Psoas muscle (tissue), 8 donors: ENCODE measurements around the gene SOSTDC1. TPM values are rescaled to one million over a fixed set of nuclear protein-coding genes. Genes with fewer than 3 reads are reported as not detected.

ENCODE experiments used
- ATAC-seq, 4 donors: fragments of 200-7000 bp; cut with Tn5 transposase; one replicate each; pipeline ENCODE4 v1.9.1; 2020; ENCODE audit warnings: moderate library complexity in 3 of 4, mild to moderate bottlenecking in 2 of 4
- DNase-seq, 2 donors: peaks; one replicate each; pipeline ENCODE4 v3.0.0-alpha.2; 2020
- H3K27ac ChIP-seq: fragments of 200-600 bp; one replicate; pipeline ENCODE4 v1.8.0; 2022
- H3K27me3 ChIP-seq, 3 donors: fragments of 200-600 bp in 1 of 3; one replicate each; pipeline versions ENCODE4 v1.6.1 to v1.8.0; 2013 to 2022; ENCODE audit warnings: low read length in 2 of 3, mild to moderate bottlenecking in 2 of 3, moderate library complexity in 1 of 3; ENCODE audit not compliant: insufficient read depth in 3 of 3
- H3K36me3 ChIP-seq, 2 donors: fragments of 200-600 bp in 1 of 2; one replicate each; pipeline versions ENCODE4 v1.6.1 to v1.8.0; 2013 to 2022; ENCODE audit warnings: low read depth in 1 of 2, mild to moderate bottlenecking in 1 of 2, moderate library complexity in 1 of 2; ENCODE audit not compliant: insufficient read depth in 1 of 2
- H3K4me1 ChIP-seq: fragments of 200-600 bp; one replicate; pipeline ENCODE4 v1.8.0; 2022
- H3K4me3 ChIP-seq: fragments of 200-600 bp; one replicate; pipeline ENCODE4 v1.8.0; 2022; ENCODE audit warnings: mild to moderate bottlenecking
- H3K9me3 ChIP-seq: fragments of 200-600 bp; one replicate; pipeline ENCODE4 v1.8.0; 2022
- WGBS, 3 donors: extraction: QIAGEN DNeasy Blood & Tissue Kit; methylation state at CpG; one replicate each; pipeline versions ENCODE4 v1.1.6 to v1.1.7; 2013; 5-methylcytosine and 5-hydroxymethylcytosine counted together
- intact Hi-C, 2 donors: fragments of 100-400 bp; cut with DNase I; formaldehyde crosslinking; loops; one replicate each; pipeline versions ENCODE4 v1.11.0 to v1.14.2; 2022
- polyA plus RNA-seq, 3 donors: library from polyadenylated mRNA; stranded (reverse); fragments of 200-250 nt; gene quantifications; one replicate each; pipeline ENCODE4 v1.2.3, GENCODE V29; 2013
- total RNA-seq, 4 donors: library from RNA; stranded (reverse); fragmentation: NEBNext Ultra II Directional in 2 of 4; extraction: Animal tissue kit (Norgen Biotek cat#: 25700) in 2 of 4; gene quantifications; one replicate each; pipeline versions ENCODE4 v1.2.1 to v1.2.4, GENCODE V29; 2021 to 2023
- TF ChIP-seq, protein P1 (sequence below): fragments of 200-600 bp; IDR thresholded peaks from one replicate; pipeline ENCODE4 v1.8.0; 2022; ENCODE audit warnings: antibody characterized with exemption
- donor health status: healthy with polysubstance abuse.
- donor health status: DM: no; HTN: no; CAD: no; lungs with moderate emphysema.
- donor health status: Bipolar disorder and iron deficiency.
- donor health status: healthy.
- donor health status: DM: yes; HTN: yes; CAD: no.
- donor health status: DM: no; HTN: no; CAD: no.
- donor health status: DM: no; HTN: no; CAD: no.
- donor health status: DM: yes; HTN: yes; CAD: no.

Gene SOSTDC1
- total and polyA plus RNA-seq, 7 donors = 0.04 to 0.24 TPM; not detected in 5

DNA sequence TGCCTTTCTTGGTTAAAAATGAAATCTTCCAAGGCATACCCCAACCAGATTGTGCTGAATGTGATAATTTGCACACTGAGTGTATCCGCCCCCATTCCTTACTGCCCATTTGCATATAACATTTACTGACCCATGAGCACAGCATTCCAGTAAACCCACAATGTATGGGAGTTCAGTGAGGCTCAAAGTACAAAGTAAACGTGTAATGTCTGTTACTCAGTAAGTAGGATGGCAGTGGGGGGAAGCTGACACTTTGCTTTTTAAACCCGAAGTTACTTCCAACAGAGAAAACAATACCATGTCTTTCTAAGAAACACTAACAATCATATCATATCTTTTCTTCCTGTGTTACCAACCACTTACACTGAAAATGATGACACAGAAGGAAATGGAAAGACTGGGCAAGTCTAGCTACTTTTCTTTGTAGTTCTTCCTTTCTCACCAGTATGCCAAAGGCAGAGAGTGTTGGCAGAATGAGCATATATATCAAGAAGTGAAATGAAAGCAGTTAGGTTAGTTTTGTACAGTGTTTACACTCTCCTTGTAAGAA is 27.1 kb upstream of the SOSTDC1 start:
- DNase-seq = no peak

GRCh38 chr7:16491148-16491547 is 25.6 kb upstream of the SOSTDC1 start:
- TF ChIP-seq, protein P1, sequence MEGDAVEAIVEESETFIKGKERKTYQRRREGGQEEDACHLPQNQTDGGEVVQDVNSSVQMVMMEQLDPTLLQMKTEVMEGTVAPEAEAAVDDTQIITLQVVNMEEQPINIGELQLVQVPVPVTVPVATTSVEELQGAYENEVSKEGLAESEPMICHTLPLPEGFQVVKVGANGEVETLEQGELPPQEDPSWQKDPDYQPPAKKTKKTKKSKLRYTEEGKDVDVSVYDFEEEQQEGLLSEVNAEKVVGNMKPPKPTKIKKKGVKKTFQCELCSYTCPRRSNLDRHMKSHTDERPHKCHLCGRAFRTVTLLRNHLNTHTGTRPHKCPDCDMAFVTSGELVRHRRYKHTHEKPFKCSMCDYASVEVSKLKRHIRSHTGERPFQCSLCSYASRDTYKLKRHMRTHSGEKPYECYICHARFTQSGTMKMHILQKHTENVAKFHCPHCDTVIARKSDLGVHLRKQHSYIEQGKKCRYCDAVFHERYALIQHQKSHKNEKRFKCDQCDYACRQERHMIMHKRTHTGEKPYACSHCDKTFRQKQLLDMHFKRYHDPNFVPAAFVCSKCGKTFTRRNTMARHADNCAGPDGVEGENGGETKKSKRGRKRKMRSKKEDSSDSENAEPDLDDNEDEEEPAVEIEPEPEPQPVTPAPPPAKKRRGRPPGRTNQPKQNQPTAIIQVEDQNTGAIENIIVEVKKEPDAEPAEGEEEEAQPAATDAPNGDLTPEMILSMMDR = no peak
- H3K9me3 ChIP-seq = no peaks in the 10 kb centered on the region
- H3K36me3 ChIP-seq = no peaks in the 10 kb centered on the region
- no peak overlapping the region for H3K4me3 ChIP-seq
- WGBS, 3 donors = 54 to 73% (median 62%) methylated on average over 2 of the region's 2 CpGs
- no peak for DNase-seq
- H3K27ac ChIP-seq = no peak overlapping the region
- no peaks in the 10 kb centered on the region for H3K27me3 ChIP-seq
- H3K4me1 ChIP-seq = no peaks in the 10 kb centered on the region
- intact Hi-C loops = no loop called here
- ATAC-seq = no peak

More for the DNA sequence above, 27.1 kb upstream of the SOSTDC1 start:
- intact Hi-C loops = no loop called here
- TF ChIP-seq, protein P1 = no peak
- no peaks in the 10 kb centered on the region for H3K9me3 ChIP-seq
- no peaks in the 10 kb centered on the region for H3K4me1 ChIP-seq
- no peak overlapping the region for H3K27ac ChIP-seq
- H3K4me3 ChIP-seq = no peak overlapping the region
- no peaks in the 10 kb centered on the region for H3K36me3 ChIP-seq
- 39 to 53% (median 39%) methylated on average over 3 of the region's 3 CpGs for WGBS, 3 donors
- no peak for ATAC-seq
- no peaks in the 10 kb centered on the region for H3K27me3 ChIP-seq

DNA sequence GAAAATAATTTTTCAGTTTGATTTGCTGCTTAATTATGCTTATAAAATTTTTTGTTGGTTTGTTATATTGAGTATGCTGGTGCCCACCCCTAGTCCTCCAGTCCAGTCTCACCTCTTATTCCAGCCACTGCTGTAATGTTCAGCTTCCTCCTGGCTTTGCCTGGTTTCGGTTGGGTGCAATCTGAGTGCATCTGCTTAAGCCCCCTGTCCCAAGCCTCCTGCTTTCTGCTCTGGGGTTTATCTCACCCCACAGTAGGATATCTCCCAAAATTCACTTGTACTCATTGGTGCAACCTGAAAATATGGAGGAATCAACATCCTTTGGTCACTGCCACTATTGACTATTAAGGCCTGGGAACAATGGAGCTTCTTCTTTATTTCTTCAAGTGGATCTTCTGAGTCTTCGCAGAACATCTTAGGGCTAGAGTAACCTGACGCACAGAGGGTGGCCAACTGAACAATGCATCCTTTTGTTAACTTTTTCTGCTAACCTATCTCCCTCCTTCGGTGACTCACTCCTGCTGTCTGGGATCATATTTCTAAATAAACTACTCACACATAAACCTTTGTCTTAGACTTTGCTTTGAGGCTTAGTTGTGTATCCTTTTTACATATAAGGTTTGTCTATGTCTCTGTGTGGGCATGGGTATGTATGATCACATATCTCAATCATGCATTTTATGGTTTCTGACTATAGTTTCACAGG is 19.1 kb upstream of the SOSTDC1 start:
- Histone ChIP-seq H3K4me1 (no peaks in the 10 kb centered on the region), H3K27me3 (no peaks in the 10 kb centered on the region), H3K27ac (no peak overlapping the region), H3K4me3 (no peak overlapping the region), H3K9me3 (no peaks in the 10 kb centered on the region), H3K36me3 (no peaks in the 10 kb centered on the region)
- TF ChIP-seq, protein P1 = no peak
- intact Hi-C loops = no loop called here
- DNase-seq (no peak), ATAC-seq (no peak)
- WGBS, 3 donors = 51 to 68% (median 67%) methylated on average over 4 of the region's 4 CpGs

GRCh38 chr7:16479591-16479990 is 14.1 kb upstream of the SOSTDC1 start:
- 61 to 71% (median 65%) methylated on average over 7 of the region's 7 CpGs for WGBS, 3 donors
- intact Hi-C loops = no loop called here
- TF ChIP-seq, protein P1 = no peak
- no peak for ATAC-seq
- H3K9me3 ChIP-seq = no peaks in the 10 kb centered on the region
- no peak for DNase-seq
- H3K4me3 ChIP-seq = no peak overlapping the region
- H3K27ac ChIP-seq = no peak overlapping the region
- no peaks in the 10 kb centered on the region for H3K4me1 ChIP-seq
- no peaks in the 10 kb centered on the region for H3K27me3 ChIP-seq
- H3K36me3 ChIP-seq = no peaks in the 10 kb centered on the region
